Smooth muscle cell (in vitro differentiated cells): Measurements from ENCODE around the gene FRMPD2. TPM values are rescaled to one million over a fixed set of nuclear protein-coding genes. Genes with fewer than 3 reads are reported as not detected.

ENCODE experiments used
- DNase-seq: peaks from one replicate; lab custom pipeline; 2025; ENCODE audit not compliant: unreplicated experiment; lab: John Stamatoyannopoulos, UW
- H2AFZ ChIP-seq: fragments of 200-600 bp; sonication (generic); 2 replicates; pipeline ENCODE4 v1.6.0; 2016; ENCODE audit warnings: antibody characterized with exemption, low read depth, mild to moderate bottlenecking
- H3F3A ChIP-seq: fragments of 200-600 bp; sonication (generic); 2 replicates; pipeline ENCODE4 v1.6.0; 2017; ENCODE audit warnings: antibody characterized with exemption, low read depth
- H3K27ac ChIP-seq: fragments of 200-600 bp; sonication (generic); 2 replicates; pipeline ENCODE4 v1.5.1; 2016; ENCODE audit warnings: low read depth, mild to moderate bottlenecking
- H3K27me3 ChIP-seq: fragments of 200-600 bp; sonication (generic); 2 replicates; pipeline ENCODE4 v1.6.1; 2016; ENCODE audit warnings: low read depth, mild to moderate bottlenecking
- H3K36me3 ChIP-seq: fragments of 200-600 bp; sonication (generic); 2 replicates; pipeline ENCODE4 v1.5.1; 2016; ENCODE audit warnings: low read depth
- H3K4me1 ChIP-seq: fragments of 200-600 bp; sonication (generic); 2 replicates; pipeline ENCODE4 v1.5.1; 2016; ENCODE audit warnings: low read depth
- H3K4me2 ChIP-seq: fragments of 200-600 bp; sonication (generic); 2 replicates; pipeline ENCODE4 v1.6.0; 2016; ENCODE audit warnings: mild to moderate bottlenecking
- H3K4me3 ChIP-seq: fragments of 200-600 bp; sonication (generic); 2 replicates; pipeline ENCODE4 v1.5.1; 2016; ENCODE audit warnings: mild to moderate bottlenecking
- H3K79me2 ChIP-seq: fragments of 200-600 bp; sonication (generic); 2 replicates; pipeline ENCODE4 v1.6.0; 2016; ENCODE audit warnings: low read depth, mild to moderate bottlenecking
- H3K9ac ChIP-seq: fragments of 200-600 bp; sonication (generic); 2 replicates; pipeline ENCODE4 v1.6.0; 2016; ENCODE audit warnings: low read depth
- H3K9me3 ChIP-seq: fragments of 200-600 bp; sonication (generic); replicated peaks from 2 replicates; pipeline ENCODE4 v1.5.1; 2016; ENCODE audit warnings: low read depth
- H4K20me1 ChIP-seq: fragments of 200-600 bp; sonication (generic); 2 replicates; pipeline ENCODE4 v1.6.0; 2016; ENCODE audit warnings: low read depth
- CTCF ChIP-seq: fragments of 200-600 bp; sonication (generic); IDR thresholded peaks from 2 replicates; pipeline ENCODE4 v1.5.1; 2017; ENCODE audit warnings: borderline replicate concordance, mild to moderate bottlenecking, antibody characterized with exemption; ENCODE audit not compliant: insufficient read depth, poor library complexity, severe bottlenecking
- WGBS: methylation state at CpG from one replicate; pipeline ENCODE4 v1.1.7; 2016; ENCODE audit warnings: low lambda C conversion rate; 5-methylcytosine and 5-hydroxymethylcytosine counted together
- polyA plus RNA-seq: library from polyadenylated mRNA; unstranded; fragments of >200 nt; fragmentation: Nextera tagmentation; extraction: Ambion mirVana; gene quantifications from 2 replicates; pipeline ENCODE4 v1.2.1, GENCODE V29; 2016
- total RNA-seq: library from RNA; depleted of rRNA; stranded (reverse); fragments of >200 nt; gene quantifications from 2 replicates; pipeline ENCODE4 v1.2.3, GENCODE V29; 2014

The FRMPD2 gene
- total and polyA plus RNA-seq, 2 experiments from 2014 or later: 0.18 TPM; not detected in 1

GRCh38 chr10:48237259-48238250 is 36.9 kb downstream of the FRMPD2 start:
- no peak overlapping the region for H3K4me2 ChIP-seq
- H3K9ac ChIP-seq: no peak overlapping the region
- no peaks in the 10 kb centered on the region for H3K79me2 ChIP-seq
- H3K27me3 ChIP-seq: no peaks in the 10 kb centered on the region
- H3K4me1 ChIP-seq: no peaks in the 10 kb centered on the region
- no peaks in the 10 kb centered on the region for H3F3A ChIP-seq
- H3K27ac ChIP-seq: no peak overlapping the region
- H2AFZ ChIP-seq: no peak overlapping the region
- H3K36me3 ChIP-seq: no peaks in the 10 kb centered on the region
- DNase-seq: no peak
- WGBS: 97% methylated on average over 16 of the region's 16 CpGs
- no peak for TF ChIP-seq CTCF
- H3K4me3 ChIP-seq: no peak overlapping the region
- no peaks in the 10 kb centered on the region for H4K20me1 ChIP-seq
- H3K9me3 ChIP-seq: no peaks in the 10 kb centered on the region

GRCh38 chr10:48236199-48236621 is 38.3 kb downstream of the FRMPD2 start:
- Histone ChIP-seq H3K27ac (no peak overlapping the region), H3K27me3 (no peaks in the 10 kb centered on the region), H3K9me3 (no peaks in the 10 kb centered on the region), H3K79me2 (no peaks in the 10 kb centered on the region), H3K4me1 (no peaks in the 10 kb centered on the region), H2AFZ (no peak overlapping the region), H3K4me2 (no peak overlapping the region), H3K4me3 (no peak overlapping the region), H3K9ac (no peak overlapping the region), H4K20me1 (no peaks in the 10 kb centered on the region), H3F3A (no peaks in the 10 kb centered on the region), H3K36me3 (no peaks in the 10 kb centered on the region)
- DNase-seq: no peak
- whole genome bisulfite sequencing: 81% methylated on average over 6 of the region's 6 CpGs
- no peak for TF ChIP-seq CTCF

- Histone ChIP-seq H3K4me3 (no peak overlapping the region), H3K79me2 (no peaks in the 10 kb centered on the region), H3K27ac (no peak overlapping the region), H4K20me1 (no peaks in the 10 kb centered on the region), H3K36me3 (no peaks in the 10 kb centered on the region), H3F3A (no peaks in the 10 kb centered on the region), H2AFZ (no peak overlapping the region), H3K4me1 (no peaks in the 10 kb centered on the region), H3K4me2 (no peak overlapping the region), H3K9ac (no peak overlapping the region), H3K9me3 (no peaks in the 10 kb centered on the region), H3K27me3 (no peaks in the 10 kb centered on the region)
- no peak for DNase-seq
- 77% methylated on average over 4 of the region's 4 CpGs for WGBS
- TF ChIP-seq CTCF: no peak
Measured at GRCh38 chr10:48235501-48235900, 39.0 kb downstream of the FRMPD2 start.
